Activated naive CD8-positive, alpha-beta T cell treated with anti-CD3 and anti-CD28 coated beads, Interleukin-2, amount 50 U/mL, for 16 hours (primary cell): Measurements from ENCODE around the gene PSD4.
A peak's percentile ranks its signal among the peaks of the same experiment; 100 is the strongest.

Experiments
- DNase-seq: peaks from one replicate; pipeline ENCODE4 v3.0.0-alpha.2; 2020; ENCODE audit warnings: low read depth, low spot score

The PSD4 gene

DNA sequence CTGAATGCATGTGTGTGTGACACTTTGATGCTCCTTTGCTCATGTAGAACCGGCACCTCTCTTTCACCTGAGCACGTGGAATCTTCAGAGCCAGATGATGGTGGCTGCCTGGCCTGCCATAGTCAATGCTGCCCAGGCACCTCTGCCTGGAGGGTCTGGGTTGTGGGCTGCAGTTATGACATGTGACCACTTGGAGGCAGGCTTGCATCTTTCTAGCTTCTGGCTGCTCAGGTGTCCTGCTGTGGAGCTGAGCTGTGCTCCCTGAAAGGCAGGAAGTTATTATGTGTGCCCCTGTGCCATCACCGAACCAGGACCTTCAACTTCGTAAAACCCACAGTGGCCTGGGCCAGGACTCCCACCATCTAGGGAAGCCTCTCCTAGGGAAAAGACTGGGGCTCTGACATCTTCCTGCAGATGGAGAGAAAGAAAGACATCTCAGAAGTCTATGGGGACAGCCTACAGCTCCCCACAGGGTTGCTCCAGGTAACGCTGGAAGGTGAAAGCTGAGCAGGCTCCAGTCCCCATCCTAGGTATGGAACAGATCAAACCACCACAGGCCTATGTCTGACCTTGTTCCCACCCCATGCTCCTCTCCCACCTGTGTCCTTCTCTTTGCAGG, 30.2 kb downstream of the PSD4 start:
- peak; percentile 58 for DNase-seq

DNA sequence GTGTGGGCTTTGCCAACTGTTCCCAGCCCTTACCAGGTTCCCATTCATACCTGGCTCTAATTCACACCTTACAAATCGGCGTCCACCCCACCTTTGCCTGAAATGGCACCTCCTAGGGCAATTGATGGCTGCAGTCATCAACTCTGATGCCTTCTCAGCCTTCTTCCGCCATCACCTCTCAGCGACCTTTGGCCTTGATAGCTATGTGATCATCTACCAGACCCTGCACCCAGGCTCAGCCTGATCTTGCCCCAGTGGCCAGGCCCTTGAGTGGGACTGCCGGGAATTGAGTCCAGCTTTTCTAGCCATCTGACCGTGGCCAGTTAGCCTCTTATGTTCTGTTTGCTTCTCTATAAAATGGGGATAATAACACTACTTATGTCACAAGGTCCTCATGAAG, 32.5 kb downstream of the PSD4 start:
- DNase-seq: no peak

DNA sequence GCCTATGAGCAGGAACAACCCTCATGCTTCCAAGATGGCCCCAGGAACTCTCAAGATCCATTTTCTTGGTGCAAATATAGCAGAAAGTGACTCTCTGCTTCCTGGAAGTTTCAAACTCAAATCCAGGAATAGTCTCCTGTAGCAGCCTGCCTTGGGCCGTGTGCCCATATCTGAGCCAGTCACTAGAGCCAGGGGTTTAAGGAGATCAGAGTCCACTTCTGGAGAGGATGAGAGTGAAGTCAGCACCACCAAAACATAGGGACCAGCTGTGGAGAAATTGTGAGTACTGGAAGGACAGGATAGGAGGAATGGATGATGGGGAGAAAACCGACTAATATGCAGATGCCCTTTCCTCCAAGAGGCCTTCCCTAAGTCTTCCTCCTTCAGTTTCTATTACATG, 33.2 kb downstream of the PSD4 start:
- DNase-seq: no peak

DNA sequence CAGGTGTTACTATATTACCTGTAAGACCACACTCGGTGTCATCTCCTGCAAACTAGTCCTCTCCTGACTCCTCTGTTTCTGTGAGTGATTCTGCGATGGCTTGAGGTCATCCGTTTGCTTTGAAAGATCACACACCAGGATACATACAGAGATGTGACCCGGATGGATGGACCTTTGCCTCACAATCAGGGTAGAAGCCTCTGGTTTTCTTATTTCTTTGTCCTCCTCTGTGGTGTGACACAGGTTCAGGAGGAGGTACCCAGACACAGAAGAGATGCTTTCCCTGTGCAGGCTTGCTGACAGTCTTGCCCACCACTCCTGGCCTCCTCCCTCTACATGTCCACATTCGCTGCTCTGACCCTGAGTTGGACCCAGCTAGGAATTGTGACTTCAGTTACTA, 34.6 kb downstream of the PSD4 start:
- no peak for DNase-seq

DNA sequence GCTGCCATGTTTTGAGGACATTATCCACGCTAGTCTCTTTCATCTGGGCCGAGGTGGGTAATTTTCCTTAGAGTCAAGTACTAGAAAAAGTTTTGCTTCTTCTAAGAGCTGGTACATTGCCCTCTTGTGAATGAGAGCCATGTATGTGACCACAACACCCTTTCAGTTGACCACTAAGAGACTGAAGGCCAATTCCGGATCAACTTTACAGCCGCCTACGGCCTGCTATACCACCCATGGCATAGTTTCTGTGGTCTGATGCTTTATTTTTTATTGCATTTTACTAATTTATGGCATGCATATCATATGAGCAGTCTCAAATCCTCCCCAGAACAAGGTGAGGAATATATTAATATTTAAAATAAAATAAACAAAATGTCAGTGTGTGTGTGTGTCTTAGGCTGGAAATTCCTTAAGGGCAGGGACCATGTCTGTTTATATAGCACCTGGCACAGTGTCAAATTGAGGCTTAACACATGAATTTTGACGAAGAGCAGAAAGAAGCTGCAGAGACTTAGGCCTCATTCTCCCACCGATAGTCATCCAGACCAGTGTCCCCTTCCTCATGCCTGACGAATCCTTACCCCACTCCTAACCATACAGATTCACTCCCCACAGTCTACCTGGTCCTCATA, 35.4 kb downstream of the PSD4 start:
- no peak for DNase-seq

DNA sequence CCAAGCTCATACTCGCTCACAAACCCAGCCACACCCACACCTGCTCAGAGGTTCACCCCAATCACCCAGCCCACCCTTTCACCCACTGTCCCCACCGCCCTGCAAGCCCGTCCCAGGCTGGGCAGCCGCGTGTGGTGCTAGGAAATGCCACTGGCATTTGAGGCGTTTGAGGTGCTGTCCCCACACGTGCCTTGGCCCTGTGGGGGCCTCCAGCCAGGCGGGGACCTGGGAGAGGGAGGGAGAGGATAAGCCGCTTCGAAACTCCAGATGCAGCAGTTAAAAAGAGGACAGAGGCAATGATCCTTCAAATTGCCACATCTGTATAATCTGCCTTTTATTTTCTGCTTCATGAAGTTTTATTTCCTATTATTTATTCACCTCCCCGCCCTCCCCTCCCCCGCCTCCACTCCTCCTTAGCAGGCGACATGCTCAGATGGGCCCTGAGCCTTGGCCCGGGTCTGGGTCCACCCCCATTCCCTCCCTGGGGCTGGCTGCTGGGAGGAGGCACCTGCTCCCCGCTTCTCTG, 35.9 kb downstream of the PSD4 start:
- DNase-seq: no peak

DNA sequence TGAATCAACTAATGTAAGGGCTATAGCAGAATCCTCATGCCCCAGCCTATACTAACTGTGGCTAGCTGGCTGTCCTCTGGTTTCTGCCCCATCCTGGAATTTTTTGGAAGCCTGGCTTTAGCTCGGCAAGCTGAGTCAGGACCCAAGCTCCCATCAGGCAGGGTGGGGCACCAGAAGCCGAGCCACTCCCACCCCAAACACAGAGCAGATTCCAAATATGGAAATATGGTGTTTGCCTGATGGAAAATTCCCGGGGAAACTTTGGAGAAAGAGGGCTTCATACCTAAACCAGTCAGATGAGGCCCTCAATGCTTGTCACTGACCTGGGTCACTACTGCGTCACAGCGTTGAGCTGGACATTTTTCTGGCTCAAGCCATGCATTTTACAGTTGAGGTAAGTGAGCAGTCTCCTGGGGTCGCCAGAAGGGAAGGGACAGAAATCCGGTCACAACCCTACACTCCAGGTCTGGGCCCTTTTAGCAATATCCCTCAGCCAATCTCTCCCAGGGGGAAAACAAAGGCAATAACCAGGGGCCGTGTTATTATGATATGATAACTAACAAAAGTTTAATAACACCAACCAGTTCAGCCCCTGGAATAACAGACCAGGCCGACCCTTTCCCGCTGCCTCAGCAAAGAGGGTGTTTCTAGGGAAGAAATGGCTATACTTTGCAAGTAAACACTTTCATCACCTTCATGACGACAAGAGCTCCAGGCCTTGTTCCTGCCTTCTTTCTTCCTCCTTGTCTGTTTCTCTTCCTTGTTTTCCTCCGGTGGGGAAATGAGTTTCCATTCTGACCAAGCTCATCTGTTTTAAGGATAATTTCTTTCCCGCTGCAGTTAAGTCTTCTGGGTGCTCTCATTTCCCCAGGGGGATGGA, 37.7 kb downstream of the PSD4 start:
- DNase-seq: no peak

DNA sequence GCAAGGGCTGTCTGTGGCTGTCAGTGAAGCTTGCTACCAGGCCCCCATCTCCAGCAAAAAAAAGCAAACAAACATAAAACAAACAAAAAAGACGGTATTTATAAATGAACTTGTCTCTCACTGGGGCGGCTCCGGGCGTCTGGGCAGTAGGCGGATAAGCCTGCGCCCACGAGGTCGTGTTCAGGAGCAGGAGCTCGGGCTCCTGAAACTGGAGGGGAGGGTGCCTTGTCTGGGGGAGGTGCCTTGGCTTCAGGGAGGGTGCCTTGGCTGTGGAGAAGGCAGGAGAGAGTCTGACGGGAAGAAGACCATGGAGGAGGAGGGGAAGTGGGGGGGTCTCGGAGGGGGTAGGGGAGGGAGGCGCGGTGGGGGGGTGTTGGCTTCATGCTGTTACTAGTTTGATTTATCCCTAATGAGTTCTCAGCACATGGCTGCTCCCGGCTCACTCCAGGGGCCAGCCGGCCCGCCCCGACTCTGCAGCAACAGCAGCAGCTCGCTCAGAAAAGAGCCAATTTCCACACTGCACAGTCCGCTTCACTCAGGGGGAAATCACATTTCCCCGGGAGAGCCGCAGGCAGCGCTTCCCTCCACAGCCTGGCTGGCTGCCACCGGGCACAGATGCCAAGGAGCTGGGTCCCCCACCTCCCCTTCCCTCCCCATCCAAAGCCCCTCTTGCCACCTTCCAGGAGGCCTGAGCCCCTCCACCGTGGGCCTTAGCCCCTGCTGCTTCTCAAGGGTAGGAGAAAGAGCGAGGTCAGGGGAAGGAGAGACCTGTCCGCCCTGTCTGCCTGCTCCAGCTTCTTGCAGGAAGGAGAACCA, 38.7 kb downstream of the PSD4 start:
- no peak for DNase-seq

DNA sequence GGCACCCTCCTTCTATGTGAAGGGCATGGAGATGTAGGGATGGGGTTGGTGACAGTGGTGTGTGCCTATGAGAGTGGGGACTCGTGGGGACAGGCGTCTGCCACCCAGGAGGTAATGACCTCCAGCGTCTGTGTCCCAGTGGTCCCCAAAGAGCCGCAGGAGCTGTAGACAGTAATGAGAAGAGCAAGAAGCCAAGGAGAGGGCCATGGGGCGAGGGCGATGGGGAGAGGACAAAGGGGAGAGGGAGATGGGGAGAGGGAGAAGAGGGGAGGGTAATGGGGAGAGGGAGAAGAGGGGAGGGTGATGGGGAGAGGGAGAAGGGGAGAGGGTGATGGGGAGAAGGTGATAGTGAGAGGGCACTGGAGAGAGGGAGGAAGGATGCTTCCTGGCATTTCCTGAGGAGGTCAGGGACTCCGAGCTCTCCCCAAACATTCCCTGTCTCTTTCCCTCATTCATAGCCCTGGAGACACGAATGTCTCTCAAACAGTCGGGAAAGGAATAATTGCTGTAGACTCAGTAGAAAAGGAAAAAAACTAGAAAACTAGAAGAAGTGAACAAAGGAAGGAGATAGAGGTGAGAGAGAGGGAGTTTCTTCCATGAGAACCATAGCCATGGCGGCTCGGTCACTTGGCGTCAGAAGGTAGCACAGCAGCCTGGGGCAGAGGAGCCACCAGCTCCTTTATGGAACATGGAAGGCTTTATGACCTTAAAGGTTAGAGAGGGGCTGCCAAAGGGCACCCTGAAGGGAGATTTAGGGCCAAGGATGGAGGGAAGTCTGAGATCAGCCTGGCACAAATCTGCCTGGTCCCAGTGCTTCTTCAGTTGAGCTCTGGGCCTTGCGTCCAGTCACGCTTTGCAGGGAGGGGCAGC, 39.5 kb downstream of the PSD4 start:
- DNase-seq: no peak

DNA sequence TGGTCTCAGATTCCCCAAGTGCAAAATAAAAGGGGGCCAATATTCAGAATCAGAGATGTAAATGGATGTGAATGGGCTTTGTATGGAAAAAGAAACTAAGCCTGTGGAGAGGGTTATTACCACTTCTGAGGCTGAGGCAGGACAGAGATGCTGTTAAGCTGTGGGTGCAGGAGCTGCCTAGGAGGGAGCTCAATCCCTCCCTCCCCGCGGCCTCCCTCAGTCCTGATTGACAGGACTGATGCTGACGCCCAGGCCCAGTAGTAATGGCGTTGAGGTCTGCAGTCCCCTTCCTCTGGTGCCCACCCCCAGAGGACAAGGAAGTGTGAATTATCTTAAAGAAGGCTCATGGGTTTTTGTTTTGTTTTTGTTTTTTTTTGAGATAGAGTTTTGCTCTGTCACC, 40.4 kb downstream of the PSD4 start:
- DNase-seq: no peak

DNA sequence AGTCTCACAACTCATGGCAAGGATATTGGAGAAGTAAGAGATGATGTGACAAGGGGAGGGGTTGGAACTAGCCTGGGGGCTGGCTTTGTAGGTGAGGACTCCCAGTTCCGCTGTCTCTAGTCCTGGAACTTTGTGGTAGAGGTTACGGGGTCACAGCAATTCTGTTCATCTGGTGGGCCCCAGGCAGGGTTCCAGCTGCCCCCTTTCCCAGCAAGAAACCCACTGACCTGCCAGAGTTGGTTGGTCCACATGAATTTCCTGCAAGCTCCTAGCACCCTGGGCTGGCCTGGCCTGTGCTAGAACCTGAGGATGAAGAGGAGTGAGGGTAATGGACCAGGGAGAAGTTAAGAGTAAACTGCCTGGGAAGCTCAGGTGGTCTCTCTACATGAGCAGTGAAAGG, 41.3 kb downstream of the PSD4 start:
- no peak for DNase-seq

DNA sequence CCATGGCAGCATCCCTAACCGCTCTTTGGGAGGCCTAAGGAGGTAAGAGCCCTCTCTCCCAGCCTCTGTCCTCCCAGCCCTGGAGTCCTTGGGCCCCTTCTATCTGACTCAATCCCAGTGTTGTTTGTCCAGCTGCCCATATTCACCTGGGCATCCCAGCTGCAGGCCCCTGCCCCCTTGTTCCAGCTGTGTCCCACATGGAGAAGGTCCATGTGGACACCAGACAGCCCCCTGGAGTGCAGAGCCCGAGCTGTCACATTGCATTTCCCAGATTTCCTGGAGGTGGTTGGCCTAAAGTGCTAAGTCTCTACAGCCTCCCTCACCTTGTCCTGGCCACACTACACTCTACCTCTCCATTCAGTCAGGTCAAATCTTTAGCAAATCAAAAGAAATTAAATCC, 42.5 kb downstream of the PSD4 start:
- no peak for DNase-seq

DNA sequence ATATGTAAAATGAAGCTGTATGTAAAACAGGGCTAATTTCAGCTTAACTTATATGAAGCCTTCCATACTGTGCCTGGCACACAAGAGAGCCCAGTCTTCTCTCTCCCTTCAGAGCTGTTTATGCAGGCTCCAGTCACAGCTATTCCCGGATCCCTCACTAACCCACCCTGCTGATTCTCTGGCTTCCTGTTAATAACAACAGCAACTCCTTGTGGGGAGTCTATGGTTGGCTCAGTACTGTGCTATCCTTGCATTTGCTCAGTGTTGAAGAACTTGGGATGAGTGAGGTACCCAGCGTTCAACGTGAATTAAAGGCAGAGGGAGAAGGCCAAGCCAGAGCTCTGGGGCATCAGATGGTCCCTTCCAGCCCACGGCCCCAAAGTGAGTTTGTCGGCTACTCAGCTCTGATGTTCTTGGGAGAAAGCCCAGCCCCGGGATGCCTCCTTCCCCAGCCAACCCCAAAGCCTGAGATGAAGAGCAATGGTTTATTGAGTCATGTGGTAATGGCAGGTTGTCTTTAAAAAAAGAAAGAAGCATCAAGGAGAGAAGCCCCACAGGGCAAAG, 43.2 kb downstream of the PSD4 start:
- DNase-seq: no peak

DNA sequence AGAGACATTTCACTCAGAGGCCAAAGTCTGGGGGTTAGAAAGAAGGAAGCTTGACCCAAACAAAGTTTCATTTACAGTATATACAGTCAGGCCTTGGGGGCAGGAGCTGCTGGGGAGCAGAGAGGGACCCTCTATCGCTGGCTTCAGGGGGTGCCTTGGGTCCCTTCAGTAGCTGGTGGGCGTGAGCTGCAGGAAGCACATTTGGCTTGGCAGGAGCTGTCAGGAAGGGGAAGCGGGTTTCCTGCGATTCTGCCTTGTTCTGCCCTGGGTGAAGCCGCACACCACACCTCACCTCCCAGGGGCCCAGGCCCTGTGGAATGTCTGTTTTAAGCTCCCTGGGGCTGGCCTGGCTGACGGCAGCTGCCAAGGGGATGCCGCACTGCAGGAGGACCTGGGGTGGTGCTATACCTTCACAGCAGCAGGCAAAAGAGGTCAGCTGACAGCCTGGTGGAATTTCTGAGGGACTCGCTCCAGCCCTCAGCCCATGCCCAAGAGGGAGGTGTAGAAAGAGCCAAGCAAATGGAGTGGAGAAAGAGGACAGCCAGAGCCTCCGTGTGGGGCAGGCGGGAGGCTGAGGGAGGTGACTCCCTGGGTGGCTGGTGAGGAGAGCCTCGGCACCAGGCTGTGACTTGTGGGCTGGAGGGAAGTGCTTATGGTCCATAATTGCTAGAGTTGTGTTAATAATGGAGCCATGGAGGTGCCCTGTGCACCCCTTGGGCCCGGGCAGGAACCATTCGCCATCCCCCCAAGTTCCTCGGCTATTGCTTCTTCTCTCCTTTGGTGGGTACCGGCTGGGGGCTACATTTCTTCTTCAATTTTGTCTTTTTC, 43.9 kb downstream of the PSD4 start:
- no peak for DNase-seq

DNA sequence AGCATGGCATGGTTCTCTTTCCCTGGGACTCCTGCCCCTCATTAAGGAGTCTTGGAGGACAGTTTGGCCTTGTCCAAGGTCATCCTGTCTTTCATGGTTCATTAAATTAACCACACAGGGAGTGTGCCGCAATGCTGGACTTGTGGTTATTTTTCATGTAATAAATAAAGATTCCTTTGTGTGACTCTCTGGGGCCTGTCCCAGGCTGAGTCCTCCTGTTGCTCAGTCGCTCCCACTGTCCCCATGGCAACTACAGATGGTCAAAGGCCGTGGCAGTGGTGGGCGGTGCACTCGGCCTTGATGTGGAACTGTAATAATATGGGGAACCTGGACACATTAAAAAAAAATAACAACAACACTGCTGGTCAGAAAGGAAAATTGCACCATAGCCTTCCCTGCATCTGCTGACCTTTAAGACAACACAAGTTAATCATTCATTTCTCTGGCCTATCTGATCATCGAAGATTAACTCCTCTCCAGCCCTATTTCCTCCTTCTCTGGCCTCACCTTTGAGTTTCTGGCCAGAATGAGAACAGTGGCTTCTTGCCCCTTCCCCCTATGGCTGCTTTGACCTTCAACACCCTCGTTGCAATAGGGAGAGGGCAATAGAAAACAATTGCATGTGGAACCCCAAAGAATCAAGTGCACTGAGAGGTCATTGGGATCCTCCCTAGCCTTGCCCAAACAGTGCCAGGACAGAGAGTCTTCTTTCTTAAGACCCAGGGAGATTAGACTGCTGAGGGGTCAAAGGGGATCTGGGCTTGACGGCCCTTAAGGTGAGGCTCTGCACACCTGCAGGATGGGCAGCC, 44.7 kb downstream of the PSD4 start:
- no peak for DNase-seq

DNA sequence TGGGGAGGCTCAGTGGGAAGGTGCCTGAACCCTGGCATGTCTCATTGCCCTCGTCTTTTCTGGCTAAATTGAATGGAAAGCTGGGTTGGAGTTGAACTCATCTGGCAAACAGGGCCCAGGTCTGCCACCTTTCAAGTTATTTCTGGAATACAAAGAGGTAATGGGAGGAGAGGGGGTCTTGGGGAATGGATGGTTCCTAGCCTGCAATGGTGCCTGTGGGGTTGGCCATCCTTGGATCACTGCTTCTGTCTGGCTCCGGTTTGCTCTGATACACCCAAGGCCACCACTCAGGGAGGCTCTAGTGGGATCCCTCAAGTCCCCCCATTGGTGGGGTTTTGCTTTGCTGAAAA, 45.3 kb downstream of the PSD4 start:
- DNase-seq: no peak

DNA sequence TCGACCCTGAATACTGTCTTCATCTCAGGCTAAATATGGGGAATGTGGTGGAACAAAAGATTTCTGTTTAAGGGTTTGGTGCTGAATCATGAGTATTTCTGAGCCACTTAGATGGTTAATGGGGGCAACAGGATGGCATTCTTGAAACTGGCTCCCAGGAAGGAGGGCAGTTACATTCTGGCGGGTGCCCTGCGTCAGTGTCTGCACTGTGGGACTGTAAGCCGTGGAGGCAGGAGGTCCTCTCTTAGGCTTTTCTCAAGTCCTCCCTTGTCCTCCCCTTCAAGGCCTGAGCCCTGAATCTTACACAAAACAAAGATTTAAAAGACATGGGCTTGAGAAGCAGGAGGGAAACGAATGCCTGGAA, 45.7 kb downstream of the PSD4 start:
- no peak for DNase-seq

DNA sequence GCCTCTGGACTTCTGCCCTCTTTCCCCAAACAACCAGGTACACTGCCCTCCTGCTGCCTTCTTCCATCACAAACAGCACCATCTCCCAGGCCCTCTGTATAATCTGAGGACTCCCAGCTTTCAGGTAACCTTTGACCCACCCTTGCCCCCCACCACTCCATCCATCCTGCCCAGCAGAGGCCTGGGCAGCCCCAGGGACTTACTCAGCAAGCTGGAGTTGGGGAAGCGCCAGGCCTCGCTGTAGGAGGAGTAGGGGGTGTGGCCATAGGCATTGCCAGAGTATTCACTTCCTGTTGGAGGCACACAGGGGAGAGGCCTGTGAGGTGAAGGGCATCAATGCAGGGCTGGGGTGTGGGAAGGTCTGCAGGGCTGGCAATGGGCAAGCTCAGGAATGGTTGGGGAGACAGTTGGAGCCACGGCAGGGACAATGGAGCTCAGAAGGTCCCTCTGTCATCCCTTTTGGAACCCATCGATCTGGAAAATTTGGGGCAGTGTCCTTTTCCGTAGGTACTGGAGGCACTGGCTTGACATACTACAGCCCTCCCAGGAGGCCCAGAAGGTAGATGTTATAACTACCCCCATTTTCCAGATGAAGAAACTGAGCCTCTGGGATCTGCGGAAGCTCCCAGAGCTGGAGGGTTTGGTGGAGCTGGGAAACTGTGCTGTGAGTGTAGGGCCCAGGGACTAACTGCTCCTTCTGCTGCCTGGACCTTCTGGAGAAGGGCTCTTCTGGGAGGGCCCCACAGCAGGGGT, 46.3 kb downstream of the PSD4 start:
- DNase-seq: no peak
